H54 (cell line): ENCODE measurements around the gene DCAKD.

Source experiments
- DNase-seq: peaks from one replicate; pipeline ENCODE4 v3.0.0; 2011; ENCODE audit warnings: low spot score, mixed read lengths; ENCODE audit not compliant: insufficient read length
- FAIRE-seq: peaks from 3 replicates; lab custom pipeline; 2011; peaks lifted over from hg19 to GRCh38; lab: Jason Lieb, UNC
- POLR2A ChIP-seq: IDR thresholded peaks from 2 replicates; pipeline ENCODE4 v1.6.1; 2011; ENCODE audit warnings: low read depth, mild to moderate bottlenecking, low read length

The DCAKD gene

DNA sequence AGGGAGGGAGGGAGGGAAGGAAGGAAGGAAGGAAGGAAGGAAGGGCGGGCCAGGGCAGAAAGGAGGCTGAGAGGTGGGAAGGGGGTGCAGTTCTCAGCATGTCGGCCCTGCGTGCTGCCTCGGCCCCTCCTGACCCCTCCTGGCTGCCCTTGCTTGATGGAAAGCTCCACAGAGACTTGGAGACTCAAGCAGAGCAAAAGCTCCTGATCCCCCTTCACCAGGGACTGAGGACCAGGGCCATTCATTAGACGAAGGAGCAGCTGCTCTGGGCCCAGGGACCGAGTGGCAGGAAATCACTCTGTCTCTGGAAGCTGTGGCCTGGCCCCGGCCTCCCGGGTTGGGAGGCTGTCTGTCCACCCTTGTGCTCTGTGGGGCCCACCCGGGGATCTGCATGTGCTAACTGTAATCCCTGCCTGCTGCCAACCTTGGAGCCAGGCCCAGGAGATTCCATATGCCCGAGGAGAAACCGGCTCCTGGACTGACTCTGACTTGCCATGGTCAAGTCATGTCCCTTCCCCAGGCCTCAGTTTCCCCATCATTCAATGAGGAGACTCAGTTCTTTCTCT lies 55.9 kb downstream of the DCAKD start:
- no peak for TF ChIP-seq POLR2A
- DNase-seq (no peak), FAIRE-seq (no peak)

DNA sequence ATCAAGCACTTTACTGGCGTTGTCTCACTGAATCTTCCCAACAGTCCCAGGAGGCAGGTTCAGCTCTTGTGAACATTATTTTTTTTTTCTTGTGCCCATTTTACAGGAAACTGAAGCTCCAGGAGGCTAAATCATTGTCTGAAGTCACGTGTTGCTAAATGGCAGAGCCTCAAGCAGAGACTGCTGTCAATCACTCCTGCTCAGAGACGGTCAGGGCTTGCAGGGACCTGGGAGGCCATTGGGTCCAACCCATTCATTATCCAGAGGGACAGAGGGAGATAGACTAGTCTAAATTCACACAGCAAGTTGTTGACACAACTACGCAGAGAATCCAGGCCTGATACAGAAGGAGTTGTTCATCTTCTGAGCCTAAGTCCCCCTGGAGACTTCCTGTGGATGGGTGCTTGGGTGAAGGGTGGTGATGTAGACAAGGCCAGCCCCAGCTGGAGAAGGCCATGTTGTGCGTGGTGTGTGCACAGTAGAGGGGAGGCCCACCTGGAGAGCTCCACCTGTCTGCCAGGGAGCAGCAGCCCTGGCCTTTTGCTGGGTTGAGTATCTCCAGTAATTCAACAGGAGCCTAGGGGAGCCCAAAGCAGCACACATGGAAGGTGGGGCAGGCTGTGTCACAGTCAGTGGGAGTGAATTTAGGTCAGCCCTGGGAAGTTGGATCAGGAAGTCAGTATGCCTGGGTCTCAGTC lies 59.0 kb downstream of the DCAKD start:
- FAIRE-seq: no peak
- no peak for DNase-seq
- no peak for TF ChIP-seq POLR2A

DNA sequence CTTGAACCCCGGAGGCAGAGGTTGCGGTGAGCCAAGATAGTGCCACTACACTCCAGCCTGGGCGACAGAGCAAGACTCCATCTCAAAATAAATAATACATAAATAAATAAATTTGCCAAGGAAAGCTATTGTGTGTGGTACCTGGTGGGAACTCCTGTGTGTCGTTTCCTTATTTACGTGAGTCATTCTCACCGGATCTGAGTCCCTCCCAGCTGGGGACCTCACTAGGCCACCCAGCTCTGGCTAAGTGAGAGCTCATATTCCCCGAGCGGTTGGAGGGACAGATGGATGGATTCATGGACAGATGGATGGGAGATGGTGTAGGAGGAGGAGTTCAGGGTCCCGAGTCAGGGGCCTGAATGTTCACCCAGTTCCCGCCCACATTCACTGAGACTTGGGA lies 60.4 kb downstream of the DCAKD start:
- FAIRE-seq (no peak), DNase-seq (no peak)
- TF ChIP-seq POLR2A: no peak

DNA sequence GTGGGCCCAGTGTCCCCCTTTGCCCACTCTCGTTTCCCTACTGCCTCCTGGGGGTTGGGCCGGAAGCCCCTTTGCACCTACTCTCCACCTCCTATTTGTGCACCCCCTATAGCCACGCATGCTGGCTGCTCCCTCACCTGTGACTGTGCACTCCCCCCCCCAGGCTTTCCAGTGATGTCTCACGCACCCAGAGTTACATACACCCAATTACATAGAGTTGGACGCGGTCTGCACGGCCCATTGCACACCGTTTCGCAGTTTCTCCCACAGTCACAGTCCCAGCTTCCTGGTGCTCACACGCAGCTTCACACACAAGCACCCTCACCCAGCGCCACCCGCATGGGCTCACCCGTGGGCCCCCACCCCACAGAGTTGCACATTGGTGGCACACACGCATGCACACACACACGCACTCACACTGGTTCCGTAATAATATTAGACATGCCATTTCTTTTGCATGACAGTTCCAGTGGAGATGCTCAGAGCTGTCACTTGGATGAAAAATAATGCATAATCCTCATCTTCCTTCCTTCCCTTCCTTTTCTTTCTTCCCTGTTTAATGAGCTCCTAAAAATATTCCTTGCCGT lies 61.8 kb downstream of the DCAKD start:
- no peak for FAIRE-seq
- DNase-seq: no peak
- no peak for TF ChIP-seq POLR2A

DNA sequence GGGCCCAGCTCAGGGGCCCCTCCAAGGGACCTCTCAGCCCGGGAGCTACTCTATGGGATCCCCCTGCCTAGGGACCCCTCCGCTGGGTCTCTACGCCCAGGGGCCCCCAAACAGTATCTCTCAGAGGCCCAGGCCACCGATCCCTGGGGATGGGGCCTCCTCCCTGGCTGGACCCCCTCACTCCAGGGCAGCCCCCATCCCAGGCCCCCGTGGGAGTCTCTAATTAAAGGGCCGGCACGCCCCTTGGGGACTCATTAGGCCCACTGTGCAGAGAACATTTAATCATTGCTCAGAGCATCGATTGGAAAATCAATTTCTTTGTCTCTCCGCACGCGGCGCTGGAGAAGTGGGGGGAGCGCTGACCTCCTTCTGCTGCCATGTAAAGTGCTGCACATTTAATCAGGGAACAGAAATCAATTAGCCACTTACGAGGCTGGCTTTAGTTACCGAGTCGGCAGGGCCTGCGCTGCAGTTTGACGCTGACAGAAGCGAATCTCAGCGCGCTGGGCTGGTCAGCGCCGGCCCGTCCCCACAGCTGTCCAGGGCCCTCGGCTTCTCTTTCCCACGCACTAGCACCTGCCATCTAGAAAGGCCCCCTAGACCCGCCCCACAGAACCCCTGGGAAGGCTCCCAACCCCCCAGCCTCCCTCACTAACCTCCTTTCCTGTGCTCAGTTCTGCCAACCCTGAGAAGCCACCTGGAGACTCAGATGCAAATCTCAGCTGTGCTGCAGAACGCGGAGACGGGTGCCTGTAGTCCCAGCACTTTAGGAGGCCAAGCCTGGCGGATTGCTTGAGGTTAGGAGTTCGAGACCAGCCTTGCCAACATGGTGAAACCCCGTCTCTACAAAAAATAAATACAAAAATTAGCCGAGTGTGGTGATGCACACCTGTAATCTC lies 63.1 kb downstream of the DCAKD start:
- FAIRE-seq: no peak
- no peak for TF ChIP-seq POLR2A
- DNase-seq: no peak

DNA sequence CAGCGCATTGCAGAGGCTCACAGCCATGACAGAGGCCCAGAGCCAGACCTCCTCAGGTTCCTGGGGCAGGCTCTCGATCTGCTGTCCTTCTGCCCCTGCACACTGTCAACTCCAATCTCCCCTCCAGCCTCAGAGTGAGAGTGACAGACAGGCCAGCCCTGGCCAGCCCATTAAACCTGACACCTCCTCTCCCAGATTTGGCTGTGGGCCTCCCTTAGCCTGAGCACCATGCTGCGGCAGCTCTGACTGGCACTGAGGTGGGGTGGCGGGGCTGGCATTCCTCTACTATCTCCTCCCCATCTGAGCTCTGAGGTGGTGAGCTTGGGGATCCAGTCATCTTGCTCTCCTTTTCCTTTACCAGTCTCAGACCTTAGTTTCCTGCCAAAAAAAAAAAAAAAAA lies 67.9 kb downstream of the DCAKD start:
- TF ChIP-seq POLR2A: no peak
- DNase-seq: no peak
- FAIRE-seq: no peak

DNA sequence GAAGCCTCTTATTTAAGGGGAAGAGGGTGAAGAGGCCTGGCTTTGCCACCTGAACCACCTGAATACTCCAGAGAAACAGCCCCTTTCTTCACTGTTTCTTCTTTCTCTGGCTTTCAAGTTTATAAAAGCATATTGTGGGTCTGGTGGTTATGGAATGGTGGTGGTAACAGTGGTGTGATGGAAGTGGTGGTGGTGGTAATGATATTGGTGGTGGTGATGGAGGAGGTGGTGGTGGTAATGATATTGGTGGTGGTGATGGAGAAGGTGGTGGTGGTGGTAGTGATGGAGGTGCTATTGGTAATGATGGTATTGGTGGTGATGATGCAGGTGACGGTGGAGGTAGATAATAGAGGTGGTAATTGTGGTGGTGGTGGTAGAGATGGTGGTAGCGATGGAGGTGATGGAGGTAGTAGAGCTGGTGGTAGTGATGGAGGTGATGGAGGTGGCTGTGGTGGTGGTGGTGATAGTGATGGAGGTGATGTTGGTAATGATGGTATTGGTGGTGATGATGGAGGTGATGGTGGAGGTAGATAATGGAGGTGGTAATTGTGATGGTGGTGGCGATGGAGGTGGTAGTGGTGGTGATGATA lies 69.2 kb downstream of the DCAKD start:
- no peak for FAIRE-seq
- no peak for TF ChIP-seq POLR2A
- DNase-seq: no peak

DNA sequence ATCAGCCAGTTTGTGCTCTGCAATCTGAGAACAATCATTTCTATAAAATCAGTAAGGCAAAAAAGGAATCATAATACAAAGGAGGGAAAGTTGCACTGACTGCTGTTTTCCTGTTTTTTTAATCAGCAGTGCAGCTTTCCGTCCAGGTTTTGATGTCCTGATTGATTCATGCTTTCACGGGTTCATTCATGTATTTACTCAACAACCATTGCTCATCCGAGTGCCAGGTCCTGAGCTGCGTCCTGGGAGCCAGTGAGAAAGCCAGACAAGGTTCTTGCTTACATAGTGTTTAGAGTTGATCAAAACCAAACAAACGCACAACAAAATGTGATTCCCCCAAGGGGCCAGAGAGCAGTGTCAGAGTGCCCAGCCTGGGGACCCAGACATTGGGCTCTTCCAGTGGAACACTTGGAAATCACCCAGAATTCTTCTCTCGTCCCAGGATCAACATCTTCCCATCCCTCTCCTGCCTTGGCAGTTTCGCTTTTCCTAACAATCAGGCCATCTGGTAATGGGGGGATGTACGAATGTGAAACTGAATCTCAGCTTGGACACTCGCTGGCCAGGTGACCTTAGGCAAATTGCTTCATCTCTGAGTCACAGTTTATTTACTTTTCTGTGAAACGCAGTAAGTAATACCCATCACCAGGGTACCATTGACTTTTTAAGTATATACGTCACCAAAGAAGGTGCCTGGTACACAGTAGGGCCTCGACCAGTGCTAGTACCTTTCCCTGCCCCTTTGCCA lies 70.0 kb downstream of the DCAKD start:
- DNase-seq (peak; percentile 80), FAIRE-seq (no peak)
- no peak for TF ChIP-seq POLR2A

DNA sequence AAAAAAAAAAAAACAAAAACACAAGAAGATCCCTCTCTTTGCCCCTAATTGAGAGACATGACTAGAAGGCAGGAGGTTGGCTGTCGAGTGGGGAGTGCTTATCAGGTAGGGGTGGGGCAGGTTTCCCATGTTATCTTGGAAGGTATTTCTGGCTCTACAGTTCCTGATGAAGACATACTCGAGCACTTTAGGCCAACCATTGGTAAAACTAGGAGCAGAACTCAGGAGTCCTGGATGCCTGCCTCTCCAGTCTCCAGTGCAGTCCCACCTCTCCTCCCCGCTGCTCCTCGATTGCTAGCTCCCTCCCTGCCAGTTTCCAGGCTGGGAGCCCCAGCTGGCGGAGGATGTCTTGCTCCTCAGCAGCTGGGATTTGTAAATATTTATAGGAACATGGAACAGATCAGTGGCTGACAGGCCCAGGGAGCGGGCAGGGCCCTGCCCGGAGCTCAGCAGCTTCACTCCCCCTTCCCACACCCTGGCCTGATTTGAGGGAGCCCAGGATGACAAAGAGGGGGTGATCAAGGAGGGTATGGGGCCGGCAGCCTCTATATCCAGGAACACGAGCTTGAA lies 71.9 kb downstream of the DCAKD start:
- TF ChIP-seq POLR2A: no peak
- DNase-seq (no peak), FAIRE-seq (no peak)

DNA sequence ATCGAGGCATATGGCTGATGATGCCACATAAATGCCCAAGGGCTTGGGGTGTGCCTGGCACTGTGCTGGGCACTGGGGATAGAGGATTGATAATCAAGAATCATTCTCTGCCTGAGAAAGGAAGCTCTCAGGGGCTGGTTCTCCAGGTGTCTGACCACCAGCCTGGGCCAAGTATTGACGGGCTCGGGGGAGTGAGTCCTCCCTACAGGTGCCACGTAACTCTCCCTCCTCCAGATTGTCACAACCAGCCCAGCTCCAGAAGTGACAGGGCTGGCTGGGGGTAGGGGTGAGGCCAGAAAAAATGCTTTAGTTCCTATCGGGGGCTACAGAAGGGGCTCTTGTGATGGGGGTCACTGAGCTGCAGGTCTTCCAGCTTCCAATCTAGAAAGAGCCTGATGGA lies 72.6 kb downstream of the DCAKD start:
- no peak for FAIRE-seq
- no peak for DNase-seq
- no peak for TF ChIP-seq POLR2A

DNA sequence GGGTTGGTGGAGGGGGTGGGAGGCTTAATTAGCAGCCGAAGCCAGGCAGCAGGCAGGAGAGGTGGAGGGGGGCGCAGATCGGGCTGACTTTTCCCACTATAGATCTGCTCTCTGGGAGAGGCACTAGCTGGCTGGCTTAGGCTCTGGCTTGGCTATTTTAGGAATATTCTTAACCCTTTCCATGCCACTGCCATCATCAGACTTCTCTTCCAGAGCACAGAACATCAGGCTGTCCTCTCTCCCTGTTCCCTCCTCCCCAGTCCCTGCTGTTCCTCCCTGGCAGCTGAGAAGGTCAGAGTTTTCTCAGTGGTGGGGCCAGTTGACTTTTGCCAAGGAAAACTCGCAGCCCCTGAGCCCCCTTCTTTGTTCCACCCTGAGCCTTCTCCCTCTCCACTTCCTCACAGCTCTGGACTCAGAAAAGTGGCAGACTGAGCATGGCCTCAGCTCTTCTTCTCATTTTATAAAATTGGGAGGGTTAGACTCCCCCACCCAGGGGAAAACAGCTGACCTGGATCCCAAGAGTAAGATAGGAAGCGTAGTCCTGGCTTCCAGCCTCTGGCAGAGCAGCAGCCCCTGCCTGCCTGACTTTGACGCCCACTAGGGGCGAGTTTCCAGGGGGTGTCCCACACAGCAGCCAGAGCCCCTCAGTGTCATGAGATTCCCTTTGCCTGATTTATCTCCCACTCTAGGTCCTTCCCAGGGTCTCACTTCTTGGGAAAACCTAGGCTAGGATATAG lies 73.5 kb downstream of the DCAKD start:
- DNase-seq: no peak
- no peak for TF ChIP-seq POLR2A
- FAIRE-seq: no peak

DNA sequence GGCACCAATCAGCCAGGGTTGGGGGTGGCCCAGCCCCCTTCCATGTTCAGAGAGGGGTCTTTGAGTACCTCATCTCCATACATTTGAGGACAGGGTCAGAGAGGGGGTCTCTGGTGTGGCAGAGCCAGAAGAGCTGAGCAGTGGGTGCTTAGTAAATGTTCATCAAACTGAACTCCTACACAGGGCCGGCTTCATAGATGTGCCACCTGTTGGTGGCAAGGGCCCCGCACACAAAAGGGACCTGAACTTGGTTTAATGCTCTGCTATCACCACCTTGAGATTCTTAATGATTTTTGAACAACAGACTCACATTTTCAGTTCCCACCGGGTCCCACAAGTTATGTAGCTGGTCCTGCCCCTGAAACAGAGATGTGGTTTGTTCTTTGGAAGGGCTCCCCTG lies 74.4 kb downstream of the DCAKD start:
- FAIRE-seq: no peak

More for the DNA sequence above, 74.4 kb downstream of the DCAKD start:
- no peak for DNase-seq
- TF ChIP-seq POLR2A: no peak
